ENCODE data around the gene LRP1.
A peak's percentile ranks its signal among the peaks of the same experiment; 100 is the strongest.

Gene LRP1

DNA sequence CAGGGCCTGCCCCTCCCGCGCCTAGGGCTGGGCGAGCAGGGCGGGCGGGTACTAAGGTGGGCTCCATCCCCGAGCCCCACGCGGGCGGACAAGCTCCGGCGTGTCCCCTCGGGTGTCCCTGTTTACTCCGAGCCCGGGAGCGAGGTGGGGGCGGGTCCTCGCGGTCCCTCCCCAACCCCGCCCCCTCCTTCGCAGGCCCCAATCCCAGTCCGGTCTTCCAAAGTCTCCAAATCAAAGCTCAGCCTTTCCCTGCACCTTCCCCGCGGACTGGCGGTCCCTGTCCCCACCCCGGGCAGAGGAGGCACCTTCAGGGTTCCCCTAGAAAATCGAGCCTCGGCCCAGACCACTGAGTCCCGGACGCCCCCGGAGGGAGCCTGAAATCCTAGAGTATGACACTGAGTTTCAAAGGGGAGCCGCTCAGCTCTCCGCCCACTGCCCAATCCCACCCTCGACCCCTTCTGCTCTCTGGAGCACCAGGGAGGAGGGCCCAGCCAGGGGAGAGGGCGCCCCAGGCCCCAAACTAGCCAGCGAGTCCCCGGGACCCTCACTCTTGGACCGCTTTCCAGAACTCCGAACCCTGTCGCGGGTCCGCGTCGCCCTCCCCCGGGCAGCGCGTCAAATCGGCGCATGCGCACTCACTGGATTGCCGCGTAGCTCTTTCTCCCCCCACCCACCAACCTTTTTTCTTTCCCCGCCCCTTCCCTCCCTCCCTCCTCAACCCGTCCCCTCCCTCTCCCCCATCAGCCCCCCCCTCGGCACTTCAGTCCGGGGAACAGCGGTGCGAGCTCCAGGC, at the start of gene LRP1:
TSS of gene LRP1 (plus strand) at position 758 of the 793 bp plus-strand sequence. CDS start 482 bp downstream, outside the sequence.
- peak; percentile 45 to 60 (median 58) for DNase-seq (ENCODE audit: low read depth in 2 of 3, low spot score in 2 of 3)

DNA sequence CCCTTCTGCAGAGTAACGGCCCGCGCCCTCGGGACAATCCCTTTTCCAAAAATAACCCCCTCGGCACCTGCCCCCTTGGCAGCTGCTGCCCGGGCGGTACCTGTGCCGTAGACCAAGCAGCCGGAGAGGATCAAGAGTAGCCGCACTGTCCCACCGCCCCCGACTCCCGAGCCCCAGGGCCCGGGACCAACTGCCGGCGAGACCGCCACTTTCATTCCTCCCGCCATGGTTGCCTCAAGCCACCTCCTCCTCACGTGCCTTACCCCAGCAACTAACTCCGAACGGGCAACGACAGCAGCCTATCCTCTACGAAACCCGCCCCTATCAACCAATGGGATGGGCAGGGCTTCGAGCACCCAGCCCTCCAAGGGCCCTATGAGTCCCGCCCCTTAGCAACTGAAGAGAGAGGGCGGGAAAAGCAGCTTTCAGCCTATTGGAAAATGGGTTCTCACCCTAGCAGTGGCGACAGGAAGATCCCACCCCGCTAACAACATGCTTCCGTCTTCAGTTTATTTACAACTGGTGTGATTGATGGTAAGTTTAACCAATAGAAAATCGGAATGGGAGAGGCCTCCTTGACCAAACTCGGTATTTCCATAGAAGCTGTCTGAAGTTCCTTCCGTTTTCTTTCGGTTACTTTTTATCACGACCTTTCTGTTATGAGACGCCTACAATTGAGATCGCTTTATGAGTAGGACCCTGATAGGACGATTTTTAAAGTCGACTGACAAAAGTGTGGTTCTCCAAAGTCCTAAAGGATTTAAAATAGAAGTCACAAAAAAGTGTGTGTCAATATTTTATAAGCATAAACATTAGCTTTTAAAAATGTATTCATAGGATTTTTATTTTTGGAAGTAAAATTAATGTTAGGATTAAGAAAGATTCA, 49.5 kb upstream of the LRP1 start, which contains the start of gene NEMP1:
TSS of gene NEMP1 (minus strand) at position 273 of the 886 bp plus-strand sequence. CDS start at position 227, 46 bp downstream.
- DNase-seq (ENCODE audit: low read depth in 2 of 3, low spot score in 2 of 3), result peak; percentile 55 to 90 (median 78)

DNA sequence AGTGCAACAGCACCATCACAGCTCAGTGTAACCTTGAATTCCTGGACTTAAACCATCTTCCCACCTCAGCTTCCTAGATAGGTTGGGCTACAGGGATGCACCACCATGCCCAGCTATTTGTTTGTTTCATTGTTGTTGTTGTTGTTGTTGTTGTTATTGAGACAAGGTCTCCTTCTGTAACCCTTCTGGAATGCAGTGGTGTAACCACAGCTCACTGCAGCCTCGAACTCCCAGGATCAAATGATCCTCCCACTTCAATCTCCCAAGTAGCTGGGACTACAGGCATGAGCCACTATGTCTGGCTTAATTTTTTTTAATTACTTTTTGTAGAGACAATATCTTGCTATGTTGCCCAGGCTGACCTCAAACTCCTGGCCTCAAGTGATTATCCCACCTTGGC, 48.5 kb upstream of the LRP1 start:
- DNase-seq (ENCODE audit: low read depth in 2 of 3, low spot score in 2 of 3), result no peak

DNA sequence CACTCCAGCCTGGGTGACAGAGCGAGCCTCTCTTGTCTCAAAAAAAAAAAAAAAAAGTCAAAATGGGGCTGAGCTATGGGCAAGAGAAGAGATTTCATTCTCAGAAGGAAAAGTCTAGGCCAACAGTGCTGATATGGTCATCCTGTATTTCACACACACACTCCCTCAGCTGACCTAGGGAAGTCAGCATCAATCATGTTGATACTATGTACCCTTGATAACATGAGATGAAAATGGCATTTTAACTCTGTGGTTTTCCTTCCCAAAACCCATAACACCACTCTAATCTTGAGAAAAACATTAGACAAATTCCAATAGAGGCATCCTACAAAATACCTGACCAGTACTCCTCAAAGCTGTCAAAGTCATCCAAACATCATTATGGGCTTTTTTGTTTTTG, 47.4 kb upstream of the LRP1 start:
- DNase-seq (ENCODE audit: low read depth in 2 of 3, low spot score in 2 of 3), result no peak

DNA sequence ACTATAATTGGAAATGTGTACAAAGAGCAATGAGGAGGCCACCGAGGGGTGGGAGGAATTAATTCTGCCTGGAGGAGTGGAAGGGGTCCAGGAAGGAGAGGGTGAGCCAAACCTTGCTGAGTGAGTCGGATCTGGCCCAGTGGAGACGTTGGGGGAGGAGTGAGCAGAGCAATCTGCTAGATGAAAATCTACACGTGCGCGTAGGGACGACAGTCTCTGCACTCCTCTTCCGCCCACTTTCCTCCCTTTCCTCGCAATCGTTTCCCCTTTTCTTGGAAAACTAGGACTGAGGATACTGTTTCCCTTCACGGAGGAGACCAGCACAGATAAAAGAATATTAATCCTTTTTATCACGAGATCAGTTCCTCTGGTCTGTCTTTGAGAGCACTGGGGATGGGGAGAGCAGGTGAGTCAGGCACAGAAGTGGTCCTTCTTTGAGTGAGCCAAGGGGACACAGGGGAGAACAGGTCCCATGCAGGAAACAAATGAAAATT, 42.2 kb upstream of the LRP1 start:
- DNase-seq (ENCODE audit: low read depth in 2 of 3, low spot score in 2 of 3), result no peak

DNA sequence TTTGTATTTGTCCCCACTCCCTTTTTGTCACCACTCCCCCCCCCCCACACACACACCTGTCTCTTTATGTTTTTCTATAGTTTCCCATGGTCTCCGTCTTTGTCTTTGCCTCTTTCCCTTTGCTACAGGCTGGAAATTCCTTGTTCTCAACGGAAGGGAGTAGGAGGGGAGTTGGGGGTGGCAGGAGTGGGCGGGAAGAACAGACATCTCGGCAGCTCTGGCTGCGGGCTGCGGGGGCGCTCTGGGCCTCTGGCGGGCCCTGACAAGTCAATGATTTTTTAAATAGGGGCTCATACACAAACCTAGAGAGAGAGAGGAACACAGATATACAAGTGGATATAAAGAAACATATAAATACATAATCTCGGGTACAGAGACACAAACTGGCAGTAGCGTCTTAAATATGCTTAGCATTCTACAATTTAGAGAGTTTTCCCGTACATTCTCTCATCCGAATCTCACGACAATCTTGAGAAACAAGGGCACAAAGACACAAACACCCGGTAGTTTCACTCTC, 41.7 kb upstream of the LRP1 start:
- DNase-seq (ENCODE audit: low read depth in 2 of 3, low spot score in 2 of 3), result peak in 1 of 3 experiments; percentile 46

DNA sequence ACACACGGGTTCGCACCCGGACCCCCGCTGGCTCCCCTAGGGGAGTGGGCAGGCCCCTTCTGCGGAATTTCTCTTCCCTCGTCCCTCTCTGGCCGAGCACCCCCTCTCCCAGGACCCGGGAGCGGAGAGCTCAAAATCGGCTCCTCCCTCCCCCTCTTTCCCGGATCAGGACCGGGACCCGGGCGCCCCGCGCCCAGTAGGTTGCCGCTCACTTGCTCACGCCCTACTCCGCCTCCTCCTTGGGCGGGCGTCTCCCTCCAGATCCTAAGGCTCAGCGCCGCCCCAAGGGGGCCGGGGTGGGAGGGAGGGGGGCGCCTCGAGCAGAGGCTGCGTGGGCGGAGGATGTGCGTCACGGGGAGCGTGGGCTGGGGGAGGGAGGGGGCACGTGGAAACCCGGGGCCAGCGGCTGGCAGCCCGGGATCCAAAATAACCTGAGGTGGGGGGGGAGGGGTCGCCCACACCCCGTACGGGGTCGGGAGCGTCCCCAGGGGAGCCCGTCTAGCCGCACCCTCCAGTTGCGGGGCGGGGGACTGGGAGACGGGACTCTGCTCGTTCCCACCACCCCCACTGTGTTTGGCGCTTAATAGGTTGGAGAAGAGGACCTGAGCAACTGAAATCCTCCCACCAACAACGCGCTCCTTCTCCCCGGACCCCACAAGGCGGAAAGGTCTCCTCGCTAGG, 41.1 kb upstream of the LRP1 start:
- DNase-seq (ENCODE audit: low read depth in 2 of 3, low spot score in 2 of 3), result peak; percentile 89 to 96 (median 89)

DNA sequence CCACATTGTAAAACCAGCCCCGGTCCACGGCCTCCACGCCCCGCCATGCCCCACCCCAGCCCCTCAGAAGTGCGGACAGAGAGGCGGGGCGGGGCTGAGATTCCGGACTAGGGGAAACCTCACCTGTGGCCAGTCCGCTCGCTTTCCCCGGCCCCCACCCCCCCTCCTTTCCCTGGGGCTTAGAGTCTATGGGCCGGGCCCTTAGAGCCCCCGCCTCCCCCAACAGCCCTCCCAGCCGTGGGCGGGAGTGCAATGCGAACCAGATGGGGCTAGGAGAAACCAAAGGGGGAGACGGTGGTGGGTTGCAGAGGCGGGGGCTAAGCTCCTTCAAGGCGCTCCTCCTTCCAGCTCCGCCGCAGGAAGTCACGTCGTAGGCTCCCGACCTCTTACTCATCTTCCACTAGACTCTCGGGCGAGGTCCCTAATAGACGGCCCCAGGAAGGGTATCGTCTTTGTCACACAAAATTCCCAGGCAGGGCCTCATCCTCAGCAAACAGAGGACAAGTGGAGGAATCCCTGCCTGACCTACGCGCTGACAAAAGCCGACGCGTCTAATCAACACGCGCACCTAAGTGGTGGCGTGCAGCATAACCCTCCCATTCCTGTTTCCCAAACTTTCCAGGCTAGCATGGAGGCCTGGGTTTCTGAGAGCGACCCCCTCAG, 40.5 kb upstream of the LRP1 start:
- DNase-seq (ENCODE audit: low read depth in 2 of 3, low spot score in 2 of 3), result peak; percentile 56 to 85 (median 80)

DNA sequence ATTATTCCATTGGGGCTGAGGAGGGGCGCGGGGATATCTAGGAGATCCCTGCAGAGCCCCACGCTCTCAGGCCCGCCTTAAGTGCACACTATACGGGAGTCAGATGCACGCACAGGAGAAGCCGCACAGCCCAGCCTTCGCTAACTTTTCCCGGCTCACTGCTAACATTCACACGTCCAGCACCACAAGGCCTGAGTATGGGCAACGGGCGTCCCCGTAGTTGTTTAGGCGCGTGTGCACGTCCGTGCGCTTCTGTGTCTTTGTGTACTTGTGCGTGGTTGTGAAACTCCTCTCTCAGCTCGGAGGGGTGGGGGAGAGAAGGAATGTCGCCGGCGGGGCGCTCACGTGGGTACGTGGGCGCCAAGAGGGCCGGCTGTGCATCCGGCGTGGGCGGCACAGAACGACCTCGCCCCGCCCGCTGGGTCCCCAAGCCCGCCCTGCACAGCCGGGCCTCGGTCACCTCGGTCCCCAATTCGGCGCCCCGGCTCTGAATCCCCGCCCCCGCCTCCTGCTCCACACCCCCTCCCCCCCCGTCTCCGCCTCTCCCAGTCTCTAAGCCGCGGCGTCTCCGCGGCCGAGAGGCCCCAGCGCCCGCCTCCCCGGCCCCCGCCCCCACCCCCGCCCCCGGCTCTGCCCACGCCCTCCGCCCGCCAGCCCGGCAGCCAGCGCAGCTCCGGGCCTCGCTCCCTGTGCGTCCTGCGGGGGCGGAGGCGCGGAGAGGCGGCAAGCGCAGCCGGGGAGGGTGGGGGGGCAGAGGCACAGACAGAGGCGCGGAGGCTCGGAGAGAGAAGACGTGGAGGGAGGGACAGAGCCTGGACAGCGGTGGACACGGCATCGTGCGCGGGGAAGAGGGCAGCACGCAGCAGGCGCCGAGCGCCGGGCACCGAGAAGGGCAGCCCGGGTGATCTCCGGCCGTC, 39.7 kb upstream of the LRP1 start, which contains the start of gene NAB2:
TSS of gene NAB2 (plus strand) at position 761 of the 917 bp plus-strand sequence. CDS start 158 bp downstream, outside the sequence.
- peak; percentile 63 to 85 (median 74) for DNase-seq (ENCODE audit: low read depth in 2 of 3, low spot score in 2 of 3)

DNA sequence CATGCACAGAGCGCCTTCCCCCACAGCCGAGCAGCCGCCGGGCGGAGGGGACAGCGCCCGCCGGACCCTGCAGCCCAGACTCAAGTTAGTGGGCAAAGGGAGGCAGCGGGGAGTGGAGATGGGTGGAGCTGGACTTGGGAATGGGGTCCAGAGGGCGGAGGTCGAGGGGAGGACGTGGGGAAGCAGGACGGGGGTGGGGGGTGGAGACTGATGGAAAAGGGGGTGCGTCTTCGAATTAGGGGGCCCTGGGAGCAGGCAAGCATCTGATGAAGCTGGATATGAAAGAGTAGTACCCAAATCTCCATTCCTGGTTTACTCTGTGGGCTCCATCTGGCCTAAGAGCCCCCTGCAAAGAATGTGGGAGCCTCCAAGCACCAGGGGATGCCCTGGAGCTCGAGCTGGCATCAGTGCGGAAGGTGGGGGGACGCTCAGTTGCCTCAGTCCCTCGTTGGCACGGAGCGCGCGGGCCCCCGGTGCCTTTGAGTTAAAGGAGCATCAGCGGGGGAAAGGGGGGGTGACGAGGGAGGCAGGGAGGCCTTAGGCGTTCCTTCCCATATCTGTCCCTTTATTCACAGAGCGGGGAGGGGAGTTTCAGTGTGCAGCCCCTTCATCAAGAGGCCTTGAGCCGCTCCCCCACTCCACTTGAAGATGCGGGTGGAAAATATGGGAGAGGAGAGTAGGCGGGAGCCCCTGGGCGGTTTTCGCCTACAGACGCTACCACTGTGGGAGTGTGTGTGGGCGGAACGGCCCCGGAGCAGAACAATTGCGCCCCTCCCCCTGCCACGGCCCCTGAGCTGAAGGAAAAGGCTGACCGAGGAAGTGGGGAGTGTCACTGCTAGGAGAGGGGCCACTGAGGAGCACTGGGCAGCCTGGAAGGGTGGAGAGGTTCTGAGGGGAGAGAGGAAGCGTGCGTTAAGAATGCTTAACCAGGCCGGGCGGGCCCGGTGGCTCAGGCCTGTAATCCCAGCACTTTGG, 38.7 kb upstream of the LRP1 start:
- DNase-seq (ENCODE audit: low read depth in 2 of 3, low spot score in 2 of 3), result peak in 2 of 3 experiments; percentile 36 to 50

DNA sequence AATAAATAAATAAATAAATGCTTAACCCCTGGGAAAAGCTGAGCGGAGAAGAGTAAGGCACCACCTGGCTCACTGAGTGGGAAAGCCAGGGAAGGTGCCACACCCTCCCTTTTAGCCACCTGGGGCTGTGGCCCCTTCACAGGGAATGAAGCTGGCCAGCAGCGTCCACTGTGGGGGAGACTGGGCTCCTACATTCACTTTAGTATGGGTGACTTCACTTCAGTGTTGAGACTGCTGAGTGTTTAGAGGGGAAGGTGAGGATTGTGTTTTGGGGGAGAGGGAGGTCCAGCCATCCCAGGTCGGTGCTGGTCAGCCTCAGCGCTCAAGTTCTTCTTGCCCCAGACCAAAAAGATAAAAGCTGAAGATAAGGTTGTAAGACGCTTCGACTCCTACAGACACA, 37.8 kb upstream of the LRP1 start:
- DNase-seq (ENCODE audit: low read depth in 2 of 3, low spot score in 2 of 3), result no peak

DNA sequence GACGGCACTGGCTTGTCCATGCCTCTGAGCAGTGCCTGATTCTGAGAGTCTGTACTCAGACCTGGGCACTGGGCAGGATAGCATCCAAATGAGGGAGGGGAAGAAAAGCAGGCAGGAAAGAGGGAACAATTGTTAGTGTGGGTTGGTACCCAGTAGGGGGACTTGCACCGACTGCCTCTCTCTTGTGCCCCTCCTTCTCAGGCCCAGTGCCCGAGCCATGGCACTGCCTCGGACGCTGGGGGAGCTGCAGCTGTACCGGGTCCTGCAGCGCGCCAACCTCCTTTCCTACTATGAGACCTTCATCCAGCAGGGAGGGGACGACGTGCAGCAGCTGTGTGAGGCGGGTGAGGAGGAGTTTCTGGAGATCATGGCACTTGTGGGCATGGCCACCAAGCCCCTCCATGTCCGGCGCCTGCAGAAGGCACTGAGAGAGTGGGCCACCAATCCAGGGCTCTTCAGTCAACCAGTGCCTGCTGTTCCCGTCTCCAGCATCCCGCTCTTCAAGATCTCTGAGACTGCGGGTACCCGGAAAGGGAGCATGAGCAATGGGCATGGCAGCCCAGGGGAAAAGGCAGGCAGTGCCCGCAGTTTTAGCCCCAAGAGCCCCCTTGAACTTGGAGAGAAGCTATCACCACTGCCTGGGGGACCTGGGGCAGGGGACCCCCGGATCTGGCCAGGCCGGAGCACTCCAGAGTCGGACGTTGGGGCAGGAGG, 37.2 kb upstream of the LRP1 start:
- DNase-seq (ENCODE audit: low read depth in 2 of 3, low spot score in 2 of 3), result no peak

DNA sequence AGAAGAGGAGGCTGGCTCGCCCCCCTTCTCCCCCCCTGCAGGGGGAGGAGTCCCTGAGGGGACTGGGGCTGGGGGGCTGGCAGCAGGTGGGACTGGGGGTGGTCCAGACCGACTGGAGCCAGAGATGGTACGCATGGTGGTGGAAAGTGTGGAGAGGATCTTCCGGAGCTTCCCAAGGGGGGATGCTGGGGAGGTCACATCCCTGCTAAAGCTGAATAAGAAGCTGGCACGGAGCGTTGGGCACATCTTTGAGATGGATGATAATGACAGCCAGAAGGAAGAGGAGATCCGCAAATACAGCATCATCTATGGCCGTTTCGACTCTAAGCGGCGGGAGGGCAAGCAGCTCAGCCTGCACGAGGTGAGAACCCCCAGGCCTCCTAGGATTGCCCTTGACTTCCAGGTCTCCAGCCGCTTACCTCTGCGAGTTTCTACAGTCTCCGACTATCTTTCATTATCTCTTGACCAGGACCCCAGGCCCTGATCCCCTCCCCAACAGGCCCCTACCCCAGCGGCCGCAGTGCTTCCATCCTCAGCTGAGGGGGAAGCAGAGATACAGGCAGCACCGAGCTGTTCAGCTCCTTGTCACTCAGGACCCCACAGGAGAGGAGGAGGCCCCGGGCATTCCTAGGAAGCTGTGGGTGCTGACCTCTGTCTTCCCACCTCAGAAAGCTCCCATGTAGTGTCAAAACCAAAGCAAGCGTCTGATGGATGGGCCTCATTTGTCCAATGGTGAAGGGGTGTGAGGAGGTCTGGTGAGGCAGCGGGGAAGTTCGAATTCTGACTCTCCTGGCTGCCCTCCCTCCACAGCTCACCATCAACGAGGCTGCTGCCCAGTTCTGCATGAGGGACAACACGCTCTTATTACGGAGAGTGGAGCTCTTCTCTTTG, 36.4 kb upstream of the LRP1 start:
- no peak for DNase-seq (ENCODE audit: low read depth in 2 of 3, low spot score in 2 of 3)

DNA sequence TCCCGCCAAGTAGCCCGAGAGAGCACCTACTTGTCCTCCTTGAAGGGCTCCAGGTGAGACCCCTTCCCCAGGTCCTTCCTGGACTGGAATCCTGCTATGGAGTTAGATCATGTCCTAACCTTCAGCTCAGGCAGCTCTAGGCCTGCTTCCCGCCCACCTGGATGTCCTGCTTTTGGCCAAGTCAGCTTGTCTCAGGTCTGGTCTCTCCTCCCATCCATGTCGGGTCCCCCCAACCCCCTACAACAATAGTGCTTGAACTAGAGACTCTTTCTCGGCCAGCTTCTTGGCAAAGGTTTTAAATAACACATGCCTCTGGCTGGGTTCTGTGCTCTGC, 35.8 kb upstream of the LRP1 start:
- no peak for DNase-seq (ENCODE audit: low read depth in 2 of 3, low spot score in 2 of 3)

DNA sequence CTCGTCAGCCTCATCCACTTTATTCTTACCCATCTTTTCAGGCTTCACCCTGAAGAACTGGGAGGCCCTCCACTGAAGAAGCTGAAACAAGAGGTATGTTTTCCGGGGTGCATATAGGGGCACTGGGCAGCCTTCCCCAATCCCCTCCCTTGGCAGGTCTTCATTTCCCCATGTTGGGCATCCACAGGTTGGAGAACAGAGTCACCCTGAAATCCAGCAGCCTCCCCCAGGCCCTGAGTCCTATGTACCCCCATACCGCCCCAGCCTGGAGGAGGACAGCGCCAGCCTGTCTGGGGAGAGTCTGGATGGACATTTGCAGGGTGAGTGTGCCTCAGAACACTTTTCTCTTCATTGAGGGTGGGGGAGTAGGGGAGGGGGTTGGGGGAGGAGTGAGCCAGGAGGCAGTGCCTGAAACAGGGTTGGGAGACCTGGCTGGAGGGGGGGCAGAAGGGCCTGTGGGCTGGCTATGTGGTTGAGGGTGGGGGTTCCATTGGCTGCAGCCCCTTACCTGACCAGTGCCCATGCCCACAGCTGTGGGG, 35.3 kb upstream of the LRP1 start:
- no peak for DNase-seq (ENCODE audit: low read depth in 2 of 3, low spot score in 2 of 3)
